Stomach (tissue), 9 donors: ENCODE measurements around the gene SLC22A2. TPM values are rescaled to one million over a fixed set of nuclear protein-coding genes. Genes with fewer than 3 reads are reported as not detected.

Experiments
- DNase-seq, 2 donors: peaks; one replicate each; pipeline versions ENCODE4 v3.0.0 to v3.0.0-alpha.2; 2013 to 2019
- H3K27ac ChIP-seq, 5 donors: fragments of 200-600 bp in 4 of 5; sonication (generic) in 4 of 5; one replicate each; pipeline ENCODE4 v1.5.1; 2013 to 2019; ENCODE audit warnings: mild to moderate bottlenecking in 1 of 5, moderate library complexity in 1 of 5
- H3K27me3 ChIP-seq, 3 donors: fragments of 200-600 bp; sonication (generic); one replicate each; pipeline ENCODE4 v1.5.1; 2017 to 2019; ENCODE audit warnings: mixed run types in 1 of 3
- H3K36me3 ChIP-seq, 4 donors: fragments of 200-600 bp; sonication (generic); 1 replicate in 3 of 4; 2 replicates in 1 of 4; pipeline ENCODE4 v1.5.1; 2016 to 2019
- H3K4me1 ChIP-seq, 4 donors: fragments of 200-600 bp; sonication (generic); one replicate each; pipeline ENCODE4 v1.5.1; 2016 to 2019
- H3K4me3 ChIP-seq, 4 donors: fragments of 200-600 bp; sonication (generic) in 3 of 4; one replicate each; pipeline ENCODE4 v1.5.1; 2016 to 2019; ENCODE audit warnings: mild to moderate bottlenecking in 1 of 4
- H3K9me3 ChIP-seq, 4 donors: fragments of 200-600 bp; sonication (generic); one replicate each; pipeline ENCODE4 v1.5.1; 2016 to 2019
- EP300 ChIP-seq: sonication (generic); formaldehyde crosslinking; IDR thresholded peaks from one replicate; pipeline ENCODE4 v1.6.1; 2017; ENCODE audit warnings: antibody characterized with exemption
- POLR2A ChIP-seq, 4 donors: fragments of 450-650 bp; IDR thresholded peaks; one replicate each; pipeline ENCODE4 v1.6.1; 2016; ENCODE audit warnings: antibody characterized with exemption in 4 of 4, control low read depth in 2 of 4, mild to moderate bottlenecking in 1 of 4, moderate library complexity in 1 of 4
- POLR2AphosphoS5 ChIP-seq, 3 donors: sonication (generic); formaldehyde crosslinking; IDR thresholded peaks; one replicate each; pipeline ENCODE4 v1.6.1; 2016; ENCODE audit warnings: antibody characterized with exemption in 3 of 3
- WGBS, 5 donors: extraction: QIAGEN DNeasy Blood & Tissue Kit in 3 of 5; methylation state at CpG; one replicate each; pipeline versions ENCODE4 v1.1.5 to v1.1.7; 2013 to 2018; 5-methylcytosine and 5-hydroxymethylcytosine counted together
- intact Hi-C: fragments of 100-400 bp; cut with DNase I; formaldehyde crosslinking; loops from one replicate; pipeline ENCODE4 v1.15.1; 2023; ENCODE audit warnings: low total_unique reads
- polyA plus RNA-seq, 3 donors: library from polyadenylated mRNA; stranded (reverse); fragments of 200-250 nt; gene quantifications; one replicate each; pipeline ENCODE4 v1.2.3, GENCODE V29; 2013
- total RNA-seq, 5 donors: library from RNA; depleted of rRNA; stranded (reverse); fragments of >200 nt; gene quantifications; one replicate each; pipeline versions ENCODE4 v1.1.0 to v1.2.3, GENCODE V29; 2014 to 2016
- TF ChIP-seq, protein P1 (sequence below), 7 experiments: fragments of 450-650 bp in 4 of 7; fragments of 200-600 bp in 3 of 7; sonication (generic) in 3 of 7; IDR thresholded peaks; one replicate each; pipeline ENCODE4 v1.5.1; 2016 to 2019; ENCODE audit warnings: antibody characterized with exemption in 7 of 7, control low read depth in 2 of 7, mild to moderate bottlenecking in 1 of 7
- donor health status: healthy with polysubstance abuse.
- donor health status: Bipolar disorder and iron deficiency.
- donor health status: healthy.

SLC22A2 gene
- total and polyA plus RNA-seq, 8 donors = not detected

DNA sequence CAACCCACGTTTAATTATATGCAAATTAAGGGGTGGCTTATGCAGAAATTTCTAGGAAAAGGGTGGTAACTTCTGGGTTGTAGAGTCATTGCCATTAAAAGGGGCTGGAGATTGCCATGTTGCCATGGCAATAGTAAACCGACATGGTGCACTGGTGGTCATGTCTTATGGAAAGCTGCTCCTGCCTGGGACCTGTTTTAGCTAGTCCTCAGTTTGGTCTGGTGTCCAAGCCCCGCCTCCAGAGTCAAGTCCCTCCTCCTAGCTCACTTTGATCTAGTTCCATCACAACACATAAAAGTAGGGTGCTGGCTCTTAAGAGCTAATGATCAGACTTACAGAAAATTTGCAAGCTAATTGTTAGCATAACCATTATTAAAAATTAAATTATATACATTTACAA, 5.3 kb downstream of the SLC22A2 start:
- H3K27ac ChIP-seq = no peak overlapping the region
- TF ChIP-seq POLR2AphosphoS5 (IDR thresholded peaks at IDR 0.05) (no peak), POLR2A (IDR thresholded peaks at IDR 0.05) (no peak), EP300 (no peak)
- TF ChIP-seq, protein P1, sequence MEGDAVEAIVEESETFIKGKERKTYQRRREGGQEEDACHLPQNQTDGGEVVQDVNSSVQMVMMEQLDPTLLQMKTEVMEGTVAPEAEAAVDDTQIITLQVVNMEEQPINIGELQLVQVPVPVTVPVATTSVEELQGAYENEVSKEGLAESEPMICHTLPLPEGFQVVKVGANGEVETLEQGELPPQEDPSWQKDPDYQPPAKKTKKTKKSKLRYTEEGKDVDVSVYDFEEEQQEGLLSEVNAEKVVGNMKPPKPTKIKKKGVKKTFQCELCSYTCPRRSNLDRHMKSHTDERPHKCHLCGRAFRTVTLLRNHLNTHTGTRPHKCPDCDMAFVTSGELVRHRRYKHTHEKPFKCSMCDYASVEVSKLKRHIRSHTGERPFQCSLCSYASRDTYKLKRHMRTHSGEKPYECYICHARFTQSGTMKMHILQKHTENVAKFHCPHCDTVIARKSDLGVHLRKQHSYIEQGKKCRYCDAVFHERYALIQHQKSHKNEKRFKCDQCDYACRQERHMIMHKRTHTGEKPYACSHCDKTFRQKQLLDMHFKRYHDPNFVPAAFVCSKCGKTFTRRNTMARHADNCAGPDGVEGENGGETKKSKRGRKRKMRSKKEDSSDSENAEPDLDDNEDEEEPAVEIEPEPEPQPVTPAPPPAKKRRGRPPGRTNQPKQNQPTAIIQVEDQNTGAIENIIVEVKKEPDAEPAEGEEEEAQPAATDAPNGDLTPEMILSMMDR (IDR thresholded peaks at IDR 0.05) = no peak
- H3K9me3 ChIP-seq = no peaks in the 10 kb centered on the region
- H3K27me3 ChIP-seq = no peaks in the 10 kb centered on the region
- 36 to 72% (median 40%) methylated on average over 3 of the region's 3 CpGs for WGBS, 5 donors
- intact Hi-C loops = no loop called here
- H3K4me3 ChIP-seq = no peak overlapping the region
- DNase-seq = no peak
- peaks cover 0 to 6% (median 2%) of the 10 kb centered on the region in 4 donors for H3K4me1 ChIP-seq
- H3K36me3 ChIP-seq = no peaks in the 10 kb centered on the region

DNA sequence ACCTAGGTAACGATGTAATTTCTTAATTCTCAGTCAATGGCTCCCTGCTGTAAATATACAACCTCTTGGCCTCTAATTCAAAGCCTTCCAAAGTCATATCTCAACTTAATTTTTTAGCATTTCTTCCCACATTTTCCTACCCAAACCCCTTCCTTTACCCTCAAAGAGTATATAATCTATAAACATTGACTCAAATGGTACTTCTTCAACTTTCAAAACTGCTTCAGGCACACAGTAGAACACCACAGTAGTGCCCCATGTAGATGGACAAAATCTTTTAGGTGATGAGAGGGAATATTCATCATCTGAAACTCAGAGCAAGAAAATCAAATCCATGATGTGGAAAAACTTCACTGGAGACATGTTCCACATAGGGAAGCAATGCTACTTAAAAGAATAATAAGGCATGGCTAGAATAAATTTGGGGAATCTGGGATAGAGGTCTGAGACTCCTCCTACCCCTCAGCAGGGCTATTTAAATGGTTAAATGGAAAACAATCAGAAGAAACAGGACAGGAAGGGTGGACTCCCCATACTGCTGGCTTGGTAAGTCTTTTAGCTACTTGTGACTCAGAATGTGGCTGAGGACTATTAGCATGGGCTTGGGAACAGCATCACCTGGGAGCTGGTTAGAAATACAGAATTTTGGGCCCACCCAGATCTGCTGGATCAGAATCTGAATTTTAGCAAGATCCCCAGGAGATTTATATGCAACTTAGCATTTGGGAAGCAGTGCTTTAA, 6.4 kb downstream of the SLC22A2 start:
- TF ChIP-seq, protein P1 (IDR thresholded peaks at IDR 0.05) = no peak
- no peak for TF ChIP-seq POLR2AphosphoS5 (IDR thresholded peaks at IDR 0.05)
- 68 to 100% (median 87%) methylated on average over 1 of the region's 1 CpG for WGBS, 5 donors
- intact Hi-C loops = no loop called here

DNA sequence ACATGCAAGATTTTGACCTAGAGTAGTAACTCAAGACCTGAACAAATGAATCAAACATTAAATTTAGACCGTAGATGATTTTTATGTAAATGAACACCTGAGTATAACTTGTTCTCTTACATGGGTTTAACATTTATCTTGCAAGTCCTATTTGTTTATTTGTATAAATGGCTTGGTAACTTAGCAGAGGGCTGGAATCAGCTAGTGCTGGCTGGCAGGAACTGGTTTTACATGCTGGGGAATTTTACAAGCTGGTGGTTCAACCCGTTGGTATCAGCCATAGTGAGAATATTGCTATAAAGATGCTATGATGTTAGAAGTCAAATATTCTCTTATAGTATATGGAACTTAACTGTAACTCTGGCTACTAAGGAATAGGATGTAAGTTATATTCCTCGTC, 8.9 kb downstream of the SLC22A2 start:
- Histone ChIP-seq H3K27me3 (no peaks in the 10 kb centered on the region), H3K4me1 (peaks cover 0 to 2% (median 0%) of the 10 kb centered on the region in 4 donors), H3K4me3 (no peak overlapping the region), H3K36me3 (no peaks in the 10 kb centered on the region), H3K27ac (no peak overlapping the region), H3K9me3 (no peaks in the 10 kb centered on the region)
- 59 to 67% (median 63%) methylated on average over 3 of the region's 3 CpGs for WGBS, 5 donors
- intact Hi-C loops = no loop called here
- TF ChIP-seq POLR2A (IDR thresholded peaks at IDR 0.05) (no peak), EP300 (no peak), POLR2AphosphoS5 (IDR thresholded peaks at IDR 0.05) (no peak)
- TF ChIP-seq, protein P1 (IDR thresholded peaks at IDR 0.05) = no peak
- DNase-seq = peak in 1 of 2 donors; percentile 50

More for the DNA sequence above, 6.4 kb downstream of the SLC22A2 start:
- no peak for DNase-seq
- Histone ChIP-seq H3K36me3 (no peaks in the 10 kb centered on the region), H3K4me1 (peaks cover 0 to 6% (median 2%) of the 10 kb centered on the region in 4 donors), H3K9me3 (no peaks in the 10 kb centered on the region), H3K27ac (no peak overlapping the region), H3K4me3 (no peak overlapping the region), H3K27me3 (no peaks in the 10 kb centered on the region)

DNA sequence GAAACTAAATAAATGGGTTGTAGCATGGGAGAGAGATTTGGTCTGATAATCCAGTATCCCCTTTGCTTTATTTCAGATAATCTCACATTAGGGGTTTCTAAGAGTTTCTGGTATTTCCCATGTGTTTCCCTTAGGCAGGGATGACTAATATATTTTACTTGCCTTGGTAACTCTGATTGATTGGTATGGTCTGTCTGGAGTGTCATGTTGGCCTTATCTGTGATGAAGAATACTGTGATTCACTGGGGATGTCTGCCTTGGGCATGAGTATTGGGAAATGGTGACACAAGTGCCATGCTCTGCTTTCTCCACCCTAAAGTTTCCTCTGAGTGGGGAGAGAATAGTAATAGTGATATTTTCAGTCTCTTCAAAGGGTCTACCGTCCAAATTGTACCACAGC, 10.1 kb downstream of the SLC22A2 start:
- no peaks in the 10 kb centered on the region for H3K9me3 ChIP-seq
- H3K36me3 ChIP-seq = no peaks in the 10 kb centered on the region
- 79 to 90% (median 81%) methylated on average over 1 of the region's 1 CpG for WGBS, 5 donors
- H3K4me3 ChIP-seq = no peak overlapping the region
- intact Hi-C loops = no loop called here
- H3K4me1 ChIP-seq = peaks cover 0 to 5% (median 0%) of the 10 kb centered on the region in 4 donors
- no peaks in the 10 kb centered on the region for H3K27me3 ChIP-seq
- DNase-seq = no peak
- no peak overlapping the region for H3K27ac ChIP-seq
- TF ChIP-seq, protein P1 (IDR thresholded peaks at IDR 0.05) = no peak
- no peak for TF ChIP-seq POLR2A (IDR thresholded peaks at IDR 0.05)
- TF ChIP-seq POLR2AphosphoS5 (IDR thresholded peaks at IDR 0.05) = no peak
- no peak for TF ChIP-seq EP300
